ENCODE measurements around the gene ANKRD39. TPM values are rescaled to one million over a fixed set of nuclear protein-coding genes. Genes with fewer than 3 reads are reported as not detected.
"Not testable (repeated sequence)": the region's sequence is repeated elsewhere in the genome, so short reads cannot be mapped to it uniquely, and the experiment has no call there.

ANKRD39 gene
- polyA plus RNA-seq, 6 donors from 2014 or later = 7.3 to 22.8 (median 20.0) TPM

GRCh38 chr2:96893289-96894150 is 35.7 kb upstream of the ANKRD39 start:
- H3K9me3 Mint-ChIP-seq = no peaks in the 10 kb centered on the region

GRCh38 chr2:96891591-96892333 is 33.9 kb upstream of the ANKRD39 start:
- ATAC-seq (ENCODE audit: low read depth in 2 of 2) (no peak), DNase-seq (no peak)
- Mint-ChIP-seq H3K27ac (peak overlapping the region in 1 of 6 donors; percentile 86), H3K27me3 (peaks cover 0 to 5% (median 0%) of the 10 kb centered on the region in 3 donors), H3K4me3 (peak overlapping the region in 1 of 8 donors; percentile 77), H3K4me1 (peaks cover 19 to 22% (median 20%) of the 10 kb centered on the region in 3 donors), H3K36me3 (no peaks in the 10 kb centered on the region), H3K9me3 (no peaks in the 10 kb centered on the region)

More at GRCh38 chr2:96893289-96894150, 35.7 kb upstream of the ANKRD39 start:
- ATAC-seq (ENCODE audit: low read depth in 2 of 2) (no peak), DNase-seq (no peak)
- peaks cover 0 to 9% (median 0%) of the 10 kb centered on the region in 3 donors for H3K27me3 Mint-ChIP-seq
- peaks cover 5 to 7% (median 6%) of the 10 kb centered on the region in 3 donors for H3K4me1 Mint-ChIP-seq
- no peaks in the 10 kb centered on the region for H3K36me3 Mint-ChIP-seq
- no peak overlapping the region for H3K4me3 Mint-ChIP-seq
- no peak overlapping the region for H3K27ac Mint-ChIP-seq

- H3K9me3 Mint-ChIP-seq = no peaks in the 10 kb centered on the region
- no peaks in the 10 kb centered on the region for H3K36me3 Mint-ChIP-seq
- no peak overlapping the region for H3K27ac Mint-ChIP-seq
- H3K4me1 Mint-ChIP-seq = peaks cover 20 to 22% (median 22%) of the 10 kb centered on the region in 3 donors
- H3K27me3 Mint-ChIP-seq = peaks cover 0 to 5% (median 0%) of the 10 kb centered on the region in 3 donors
- no peak overlapping the region for H3K4me3 Mint-ChIP-seq
- DNase-seq (no peak), ATAC-seq (ENCODE audit: low read depth in 2 of 2) (no peak)
These were observed 33.0 kb upstream of the ANKRD39 start for GRCh38 chr2:96890726-96891385.

DNA sequence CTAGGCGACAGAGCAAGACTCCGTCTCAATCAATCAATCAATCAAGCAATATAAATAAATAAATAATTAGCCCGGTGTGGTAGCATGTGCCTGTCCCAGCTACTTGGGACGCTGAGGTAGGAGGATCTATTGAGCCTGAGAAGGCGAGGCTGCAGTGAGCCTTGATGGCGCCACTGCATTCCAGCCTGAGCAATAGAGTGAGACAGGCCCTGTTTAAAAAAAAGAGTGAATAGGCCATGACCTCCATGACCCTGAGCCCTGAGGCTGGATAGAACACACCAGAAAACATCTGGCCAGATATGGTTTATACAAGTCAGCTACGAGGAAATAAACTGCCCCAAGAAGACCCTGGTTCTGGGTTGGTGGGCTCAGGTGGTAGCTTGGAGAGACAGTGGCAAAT is 32.4 kb upstream of the ANKRD39 start:
- Mint-ChIP-seq H3K27me3 (peaks cover 0 to 5% (median 0%) of the 10 kb centered on the region in 3 donors), H3K4me1 (peaks cover 20 to 22% (median 22%) of the 10 kb centered on the region in 3 donors), H3K4me3 (no peak overlapping the region), H3K36me3 (no peaks in the 10 kb centered on the region), H3K27ac (no peak overlapping the region), H3K9me3 (no peaks in the 10 kb centered on the region)
- no peak for ATAC-seq (ENCODE audit: low read depth in 2 of 2)
- DNase-seq = no peak

- H3K27ac Mint-ChIP-seq; ATAC-seq (ENCODE audit: low read depth in 2 of 2); H3K9me3 Mint-ChIP-seq; DNase-seq; H3K27me3 Mint-ChIP-seq; H3K36me3 Mint-ChIP-seq: not testable (repeated sequence)
- Mint-ChIP-seq H3K4me3 (peak overlapping the region in 1 of 8 donors; percentile 30), H3K4me1 (peaks cover 20 to 22% (median 22%) of the 10 kb centered on the region in 3 donors)
These were observed 31.7 kb upstream of the ANKRD39 start for GRCh38 chr2:96889502-96889901.

DNA sequence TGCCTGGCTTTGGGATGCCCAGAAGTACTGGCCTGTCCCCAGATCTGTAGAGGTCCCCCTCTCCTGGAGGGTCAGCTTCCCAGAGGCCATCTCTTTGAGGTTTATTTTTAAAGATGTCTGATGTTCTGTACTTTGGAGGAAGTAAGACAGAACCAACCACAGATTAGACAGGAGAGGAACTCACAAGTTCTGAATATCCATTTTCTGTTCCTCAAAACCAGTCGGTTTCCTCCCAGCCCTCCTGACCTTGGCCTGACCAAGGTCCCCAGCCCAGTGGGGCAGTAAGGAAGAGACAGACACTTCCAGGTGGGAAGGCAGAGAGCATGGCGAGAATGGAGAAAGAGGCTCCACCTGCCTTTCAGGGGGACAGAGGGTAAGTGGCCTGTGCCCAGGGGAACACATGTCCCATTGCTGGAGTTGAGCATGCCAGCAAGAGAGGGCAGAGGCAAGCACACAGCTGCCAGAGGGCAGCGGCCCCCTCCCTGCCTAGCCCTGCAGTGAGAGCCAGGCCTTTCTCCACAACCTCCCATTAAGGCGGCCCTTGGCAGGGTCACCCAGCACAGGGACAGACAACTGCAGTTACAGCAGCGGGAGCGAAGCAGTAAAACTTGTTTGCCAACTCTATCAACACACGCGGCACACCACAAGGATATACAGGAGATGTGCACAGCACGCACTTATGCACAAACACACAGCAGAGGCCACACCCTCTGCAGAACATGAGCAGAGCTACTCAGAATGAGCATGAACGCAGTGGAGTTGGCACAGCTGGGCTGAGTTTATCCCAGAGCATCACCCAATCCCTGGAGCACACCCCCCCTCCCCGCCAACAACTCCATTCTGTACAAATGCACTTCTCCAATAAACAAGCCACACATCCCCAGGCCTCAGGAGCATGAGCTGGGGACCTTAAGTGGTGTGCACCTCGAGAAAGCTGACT is 30.5 kb upstream of the ANKRD39 start:
- Mint-ChIP-seq H3K27ac (peak overlapping the region in 4 of 6 donors; percentile 29 to 90 (median 80)), H3K4me3 (peak overlapping the region in 2 of 8 donors; percentile 53 to 74)
- ATAC-seq (ENCODE audit: low read depth in 2 of 2) = peak; percentile 71 to 79

DNA sequence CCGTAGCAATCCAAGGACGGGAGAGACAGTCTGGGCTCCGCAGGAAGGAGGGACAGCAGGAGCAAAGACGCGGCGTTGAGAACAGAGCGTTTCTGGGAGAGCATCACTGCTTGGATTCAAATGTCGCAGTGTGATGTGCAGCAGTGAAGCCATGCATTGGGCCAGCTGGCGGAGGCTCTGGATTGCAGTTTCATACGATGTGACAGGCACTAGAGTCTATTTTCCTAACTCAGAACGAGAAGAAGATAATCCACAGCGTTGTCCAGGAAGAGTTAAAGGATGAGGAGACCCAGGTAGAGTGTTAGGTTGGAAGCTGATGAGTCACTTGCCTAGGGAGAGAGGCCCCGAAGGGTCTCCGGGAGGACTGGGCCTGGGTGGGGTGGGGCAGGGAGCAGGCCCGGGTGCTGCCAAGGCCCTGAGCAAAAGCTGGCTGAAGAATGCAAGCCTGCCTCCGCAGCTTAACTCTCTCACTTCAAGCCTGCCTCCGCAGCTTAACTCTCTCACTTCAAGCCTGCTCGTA is 29.7 kb upstream of the ANKRD39 start:
- no peaks in the 10 kb centered on the region for H3K36me3 Mint-ChIP-seq
- H3K9me3 Mint-ChIP-seq = no peaks in the 10 kb centered on the region
- H3K27ac Mint-ChIP-seq = peak overlapping the region in 1 of 6 donors; percentile 90
- H3K4me3 Mint-ChIP-seq = peak overlapping the region in 3 of 8 donors; percentile 16 to 70 (median 53)
- peaks cover 20 to 22% (median 22%) of the 10 kb centered on the region in 3 donors for H3K4me1 Mint-ChIP-seq
- peaks cover 0 to 12% (median 1%) of the 10 kb centered on the region in 3 donors for H3K27me3 Mint-ChIP-seq
- ATAC-seq (ENCODE audit: low read depth in 2 of 2) = no peak
- DNase-seq = no peak

More for the DNA sequence above, 30.5 kb upstream of the ANKRD39 start:
- no peaks in the 10 kb centered on the region for H3K36me3 Mint-ChIP-seq
- peaks cover 20 to 22% (median 22%) of the 10 kb centered on the region in 3 donors for H3K4me1 Mint-ChIP-seq
- no peaks in the 10 kb centered on the region for H3K9me3 Mint-ChIP-seq
- no peak for DNase-seq
- H3K27me3 Mint-ChIP-seq = peaks cover 0 to 12% (median 0%) of the 10 kb centered on the region in 3 donors

DNA sequence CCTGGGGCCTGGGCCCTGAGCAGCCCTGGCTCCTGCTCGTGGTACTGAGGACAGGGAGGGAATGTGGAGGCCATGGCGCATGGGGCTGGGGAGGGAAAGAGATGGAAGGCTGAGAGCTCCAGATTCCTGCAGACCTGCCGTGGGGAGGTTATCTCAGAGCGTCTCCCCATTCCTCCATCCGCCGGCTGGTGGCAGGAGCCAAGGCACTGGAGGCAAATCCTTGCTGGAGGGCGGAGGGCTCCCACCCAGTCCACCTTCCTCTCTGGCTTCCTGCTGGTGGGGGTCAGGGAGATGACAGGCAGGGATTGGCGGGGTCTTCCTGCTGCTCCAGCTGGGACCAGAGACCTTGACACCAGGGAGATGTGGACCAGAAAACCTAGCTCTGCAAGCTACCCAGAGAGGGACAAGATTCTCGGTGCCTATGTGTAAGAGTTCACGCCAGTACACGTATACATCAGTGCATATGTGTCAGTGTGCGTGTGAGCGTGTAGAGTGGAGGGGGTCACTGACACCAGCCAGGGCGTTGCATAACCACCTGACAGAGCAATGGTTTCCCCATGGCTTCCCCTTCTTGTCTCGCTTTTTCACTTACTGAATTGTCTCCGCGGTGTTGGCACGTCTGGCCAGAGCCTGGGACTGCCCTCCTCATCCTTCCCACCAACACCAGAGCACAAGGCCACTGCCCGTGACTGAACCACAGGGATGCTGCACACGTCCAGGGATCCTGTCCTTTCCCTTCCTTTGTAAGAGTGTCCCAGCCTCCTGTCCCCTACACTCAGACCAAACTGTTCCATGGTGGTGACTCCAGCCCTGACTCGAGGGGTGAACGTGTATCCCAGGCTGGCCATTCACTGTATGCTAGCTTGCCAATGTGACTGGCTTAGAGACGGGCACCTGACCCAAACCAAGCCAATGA is 27.9 kb upstream of the ANKRD39 start:
- ATAC-seq (ENCODE audit: low read depth in 2 of 2) (no peak), DNase-seq (no peak)
- Mint-ChIP-seq H3K4me3 (peak overlapping the region in 1 of 8 donors; percentile 37), H3K27ac (peak overlapping the region in 1 of 6 donors; percentile 76), H3K9me3 (no peaks in the 10 kb centered on the region), H3K4me1 (peaks cover 15 to 16% (median 15%) of the 10 kb centered on the region in 3 donors), H3K36me3 (no peaks in the 10 kb centered on the region), H3K27me3 (peaks cover 0 to 20% (median 4%) of the 10 kb centered on the region in 3 donors)

DNA sequence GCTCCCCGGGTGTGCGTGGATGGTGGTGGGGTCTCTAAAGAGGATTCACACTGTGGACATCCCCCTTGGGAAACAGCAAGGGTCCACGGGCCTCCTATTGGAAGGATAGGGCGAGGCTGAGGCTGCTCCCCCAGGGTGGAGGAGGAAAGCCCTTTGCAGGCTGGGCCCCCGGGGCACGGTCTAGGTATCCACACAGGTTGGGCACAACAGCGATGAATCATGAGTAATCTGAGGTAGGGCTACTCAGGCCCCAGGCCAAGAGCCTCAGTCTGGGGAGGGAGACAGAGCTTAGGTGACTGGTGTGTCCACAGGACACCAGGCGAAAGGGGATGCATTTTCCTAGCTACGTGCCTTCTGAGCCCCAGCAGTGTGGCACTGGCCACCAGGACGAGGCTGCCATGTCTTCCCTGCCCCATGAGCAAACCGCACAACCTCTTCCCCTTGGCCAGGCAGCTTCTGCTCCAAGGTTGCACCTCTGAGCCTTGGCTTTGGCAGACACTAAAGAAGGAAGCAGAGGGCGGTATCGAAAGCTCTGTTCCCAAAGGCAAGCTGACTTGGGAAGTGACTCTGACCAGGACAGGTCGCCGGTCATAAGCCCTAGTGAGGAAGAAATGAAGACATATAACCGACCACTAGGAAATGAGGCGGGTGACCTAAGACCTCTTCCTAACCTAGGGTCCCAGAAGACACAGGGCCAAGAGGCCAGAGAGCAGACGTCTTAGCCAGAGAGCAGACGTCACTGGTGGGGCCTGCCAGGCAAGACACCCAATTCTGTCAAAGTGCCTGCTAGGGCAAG is 26.7 kb upstream of the ANKRD39 start:
- H3K4me1 Mint-ChIP-seq = peaks cover 15 to 16% (median 15%) of the 10 kb centered on the region in 3 donors
- H3K9me3 Mint-ChIP-seq = no peaks in the 10 kb centered on the region
- peaks cover 4 to 29% (median 9%) of the 10 kb centered on the region in 3 donors for H3K27me3 Mint-ChIP-seq
- ATAC-seq (ENCODE audit: low read depth in 2 of 2) (no peak), DNase-seq (no peak)
- H3K36me3 Mint-ChIP-seq = no peaks in the 10 kb centered on the region
- no peak overlapping the region for H3K4me3 Mint-ChIP-seq
- peak overlapping the region in 1 of 6 donors; percentile 39 for H3K27ac Mint-ChIP-seq

DNA sequence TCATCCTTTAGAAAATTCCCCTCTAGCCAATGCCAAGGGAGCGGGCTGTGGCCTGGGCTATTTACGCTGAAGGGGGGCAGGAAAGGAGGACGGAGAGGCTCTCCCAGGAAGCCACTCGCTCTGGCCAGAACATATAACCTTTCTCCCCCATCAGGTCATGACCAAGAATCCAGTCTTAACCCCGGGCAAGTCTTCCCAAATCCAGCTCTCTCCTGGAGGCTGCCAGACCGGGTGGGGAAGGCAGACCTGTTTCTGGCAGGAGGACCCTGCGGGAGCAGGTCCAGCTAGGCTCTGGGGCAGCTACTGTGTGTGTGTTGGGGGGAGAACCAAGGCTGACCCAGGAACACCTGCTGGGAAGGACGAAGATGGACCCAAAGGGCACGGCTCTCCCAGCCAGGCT is 25.5 kb upstream of the ANKRD39 start:
- DNase-seq (no peak), ATAC-seq (ENCODE audit: low read depth in 2 of 2) (no peak)
- Mint-ChIP-seq H3K27me3 (peaks cover 4 to 37% (median 9%) of the 10 kb centered on the region in 3 donors), H3K27ac (no peak overlapping the region), H3K36me3 (no peaks in the 10 kb centered on the region), H3K4me1 (peaks cover 12 to 13% (median 13%) of the 10 kb centered on the region in 3 donors), H3K9me3 (no peaks in the 10 kb centered on the region), H3K4me3 (no peak overlapping the region)

DNA sequence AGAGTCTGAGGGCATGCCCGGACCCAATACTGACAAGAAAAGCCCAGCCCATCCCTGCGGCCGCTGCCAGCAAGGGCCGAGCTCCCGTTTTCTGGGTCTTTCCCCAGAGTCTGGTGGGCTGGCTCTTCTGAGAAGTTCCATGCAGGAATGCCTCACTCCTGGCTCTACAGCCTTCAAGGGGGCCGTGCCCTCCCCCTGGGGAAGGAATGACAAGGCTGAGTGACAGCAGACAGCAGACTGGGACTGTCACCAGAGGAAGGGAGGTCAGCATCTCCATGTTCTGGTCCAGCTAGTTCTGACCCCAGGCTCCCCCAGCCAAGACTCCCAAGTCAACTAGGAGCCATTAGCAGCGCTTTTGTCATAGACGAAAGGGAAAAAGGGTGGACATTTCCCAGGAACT is 25.1 kb upstream of the ANKRD39 start:
- H3K27me3 Mint-ChIP-seq = peaks cover 4 to 37% (median 9%) of the 10 kb centered on the region in 3 donors
- no peak overlapping the region for H3K27ac Mint-ChIP-seq
- H3K4me1 Mint-ChIP-seq = peaks cover 8 to 9% (median 9%) of the 10 kb centered on the region in 3 donors
- ATAC-seq (ENCODE audit: low read depth in 2 of 2) (no peak), DNase-seq (no peak)
- H3K36me3 Mint-ChIP-seq = no peaks in the 10 kb centered on the region
- H3K9me3 Mint-ChIP-seq = no peaks in the 10 kb centered on the region
- no peak overlapping the region for H3K4me3 Mint-ChIP-seq

Data from naive B cell (primary cell).